Chondrocyte (in vitro differentiated cells): Measurements from ENCODE around the gene HBE1. TPM values are rescaled to one million over a fixed set of nuclear protein-coding genes. Genes with fewer than 3 reads are reported as not detected.
"Not testable (repeated sequence)": the region's sequence is repeated elsewhere in the genome, so short reads cannot be mapped to it uniquely, and the experiment has no call there.

Experiments used
- DNase-seq: peaks from one replicate; pipeline ENCODE4 v3.0.0; 2021; ENCODE audit warnings: mixed read lengths, low spot score
- H3K27ac Mint-ChIP-seq: one replicate; pipeline ENCODE4 v1.8.0; 2021; ENCODE audit warnings: mild to moderate bottlenecking, moderate library complexity, mixed read lengths; ENCODE audit not compliant: unreplicated experiment
- H3K27me3 Mint-ChIP-seq: 2 replicates; pipeline ENCODE4 v1.8.0; 2021; ENCODE audit warnings: low read depth, mixed read lengths
- H3K36me3 Mint-ChIP-seq: 2 replicates; pipeline ENCODE4 v1.8.0; 2021; ENCODE audit warnings: low read depth, mixed read lengths
- H3K4me1 Mint-ChIP-seq: 2 replicates; pipeline ENCODE4 v1.8.0; 2021; ENCODE audit warnings: low read depth, mild to moderate bottlenecking, mixed read lengths
- H3K4me3 Mint-ChIP-seq: one replicate; pipeline ENCODE4 v1.8.0; 2021; ENCODE audit warnings: mild to moderate bottlenecking, moderate library complexity, mixed read lengths; ENCODE audit not compliant: unreplicated experiment
- H3K9me3 Mint-ChIP-seq: 2 replicates; pipeline ENCODE4 v1.8.0; 2021; ENCODE audit warnings: low read depth, mixed read lengths
- long read RNA-seq: library from polyadenylated mRNA; stranded (forward); transcript quantifications from one replicate; pipeline ENCODE4 v2.0.0, GENCODE V29; 2021
- total RNA-seq: library from RNA; stranded (reverse); gene quantifications from 3 replicates; pipeline ENCODE4 v1.2.1, GENCODE V29; 2021
- TF ChIP-seq, protein P1 (sequence below): fragments of 200-600 bp; sonication (generic); IDR thresholded peaks from 2 replicates; pipeline ENCODE4 v1.5.0; 2021; ENCODE audit warnings: antibody characterized with exemption, mild to moderate bottlenecking, moderate library complexity

HBE1 gene
- total RNA-seq, result not detected in 3 replicates
- long read RNA-seq, result 0 reads

- no peak within 1 kb of the TSS for H3K27ac Mint-ChIP-seq
- peaks cover 29% of the 10 kb centered on the region for H3K27me3 Mint-ChIP-seq
Measured at GRCh38 chr11:5269715-5270147, at the start of gene HBE1. Gene HBE1 (minus strand): TSS chr11:5269945. CDS start chr11:5269890, 55 bp downstream.

GRCh38 chr11:5317292-5317691, 47.5 kb upstream of the HBE1 start:
- no peaks in the 10 kb centered on the region for H3K36me3 Mint-ChIP-seq
- DNase-seq, result no peak
- TF ChIP-seq, protein P1, sequence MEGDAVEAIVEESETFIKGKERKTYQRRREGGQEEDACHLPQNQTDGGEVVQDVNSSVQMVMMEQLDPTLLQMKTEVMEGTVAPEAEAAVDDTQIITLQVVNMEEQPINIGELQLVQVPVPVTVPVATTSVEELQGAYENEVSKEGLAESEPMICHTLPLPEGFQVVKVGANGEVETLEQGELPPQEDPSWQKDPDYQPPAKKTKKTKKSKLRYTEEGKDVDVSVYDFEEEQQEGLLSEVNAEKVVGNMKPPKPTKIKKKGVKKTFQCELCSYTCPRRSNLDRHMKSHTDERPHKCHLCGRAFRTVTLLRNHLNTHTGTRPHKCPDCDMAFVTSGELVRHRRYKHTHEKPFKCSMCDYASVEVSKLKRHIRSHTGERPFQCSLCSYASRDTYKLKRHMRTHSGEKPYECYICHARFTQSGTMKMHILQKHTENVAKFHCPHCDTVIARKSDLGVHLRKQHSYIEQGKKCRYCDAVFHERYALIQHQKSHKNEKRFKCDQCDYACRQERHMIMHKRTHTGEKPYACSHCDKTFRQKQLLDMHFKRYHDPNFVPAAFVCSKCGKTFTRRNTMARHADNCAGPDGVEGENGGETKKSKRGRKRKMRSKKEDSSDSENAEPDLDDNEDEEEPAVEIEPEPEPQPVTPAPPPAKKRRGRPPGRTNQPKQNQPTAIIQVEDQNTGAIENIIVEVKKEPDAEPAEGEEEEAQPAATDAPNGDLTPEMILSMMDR, result no peak
- no peaks in the 10 kb centered on the region for H3K4me1 Mint-ChIP-seq
- H3K4me3 Mint-ChIP-seq, result no peak overlapping the region
- H3K27ac Mint-ChIP-seq, result no peak overlapping the region
- H3K9me3 Mint-ChIP-seq, result no peaks in the 10 kb centered on the region
- peaks cover 26% of the 10 kb centered on the region for H3K27me3 Mint-ChIP-seq

More at GRCh38 chr11:5269715-5270147, at the start of gene HBE1:
- DNase-seq, result no peak
- Mint-ChIP-seq H3K4me3 (no peak within 1 kb of the TSS), H3K36me3 (no peaks in the 10 kb centered on the region), H3K9me3 (no peaks in the 10 kb centered on the region), H3K4me1 (no peaks in the 10 kb centered on the region)
- TF ChIP-seq, protein P1, result no peak

- not testable (repeated sequence) for H3K27ac Mint-ChIP-seq, DNase-seq, H3K4me3 Mint-ChIP-seq, H3K36me3 Mint-ChIP-seq, H3K9me3 Mint-ChIP-seq, H3K4me1 Mint-ChIP-seq
- peaks cover 29% of the 10 kb centered on the region for H3K27me3 Mint-ChIP-seq
Measured at GRCh38 chr11:5313326-5314023, 43.7 kb upstream of the HBE1 start.

DNA sequence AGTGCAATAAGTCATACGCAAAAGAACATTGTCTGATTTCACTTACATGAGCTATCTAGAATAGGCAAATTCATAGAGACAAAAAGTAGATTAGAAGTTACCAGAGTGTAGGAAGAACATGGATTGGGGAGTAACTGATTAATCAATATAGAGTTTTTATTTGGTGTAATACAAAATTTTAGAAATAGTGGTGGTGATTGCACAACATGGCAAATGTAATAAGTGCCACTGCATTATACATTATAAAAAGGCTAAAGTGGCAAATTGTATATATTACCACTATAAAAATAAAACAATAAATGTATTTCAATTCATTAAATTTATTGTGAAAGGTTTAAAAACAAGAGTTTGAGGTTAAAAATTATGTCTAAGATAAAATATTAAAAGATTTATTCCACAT, 40.7 kb upstream of the HBE1 start:
- DNase-seq, result no peak
- Mint-ChIP-seq H3K27me3 (peaks cover 27% of the 10 kb centered on the region), H3K9me3 (no peaks in the 10 kb centered on the region), H3K4me3 (no peak overlapping the region), H3K27ac (no peak overlapping the region), H3K4me1 (no peaks in the 10 kb centered on the region), H3K36me3 (no peaks in the 10 kb centered on the region)
- TF ChIP-seq, protein P1, result no peak

DNA sequence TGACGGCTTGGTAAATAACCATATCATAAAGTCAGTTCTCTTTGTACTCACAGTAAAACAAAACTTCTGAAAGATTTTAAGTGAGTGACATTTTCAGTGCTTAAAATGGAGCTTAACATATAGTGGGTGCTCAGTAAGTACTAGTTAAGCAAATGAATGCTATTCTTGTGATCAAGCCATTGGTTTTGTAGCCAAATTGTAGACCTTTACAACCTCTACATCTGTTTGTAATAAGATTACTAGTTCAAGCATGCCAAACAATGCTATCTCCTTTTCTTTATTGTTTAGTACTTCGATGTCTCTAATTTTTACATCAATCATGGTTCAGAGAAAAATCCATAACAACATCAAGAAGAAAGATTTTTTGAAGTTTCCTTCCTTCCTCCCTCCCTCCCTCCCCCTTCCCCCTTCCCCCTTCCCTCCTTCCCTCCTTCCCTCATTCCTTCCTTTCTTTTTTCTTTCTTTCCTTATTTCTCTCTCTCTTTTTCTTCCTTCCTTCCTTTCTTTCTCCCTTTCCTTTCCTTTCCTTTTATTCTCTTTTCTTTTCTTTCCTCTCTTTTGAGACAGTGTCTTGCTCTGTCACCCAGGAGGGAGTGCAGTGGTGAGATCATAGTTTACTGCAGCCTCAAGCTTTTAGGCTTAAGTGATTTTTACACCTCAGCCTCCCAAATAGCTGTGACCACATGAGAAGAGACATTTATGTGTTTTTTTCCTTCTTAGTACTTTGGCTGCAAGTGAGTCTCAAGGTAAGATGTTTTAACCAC, 37.7 kb upstream of the HBE1 start:
- Mint-ChIP-seq H3K4me3 (no peak overlapping the region), H3K9me3 (no peaks in the 10 kb centered on the region), H3K27me3 (peaks cover 15% of the 10 kb centered on the region), H3K36me3 (no peaks in the 10 kb centered on the region), H3K4me1 (no peaks in the 10 kb centered on the region), H3K27ac (no peak overlapping the region)
- DNase-seq, result no peak
- TF ChIP-seq, protein P1, result no peak
